ENCODE data around the gene LDLRAD2.
A peak's percentile ranks its signal among the peaks of the same experiment; 100 is the strongest.

LDLRAD2 gene

GRCh38 chr1:21848524-21849174, 36.6 kb downstream of the LDLRAD2 start:
- no peak overlapping the region for H3K4me3 ChIP-seq (ENCODE audit: low read length)
- H3K4me1 ChIP-seq (ENCODE audit: control insufficient read depth, insufficient read depth, low read length) = no peaks in the 10 kb centered on the region
- H3K36me3 ChIP-seq (ENCODE audit: insufficient read depth, low read length) = peaks cover 85% of the 10 kb centered on the region
- no peak overlapping the region for H3K4me2 ChIP-seq (ENCODE audit: low read length)
- H3K9me3 ChIP-seq (replicated peaks; ENCODE audit: low read length) = no peaks in the 10 kb centered on the region
- no peak overlapping the region for H3K9ac ChIP-seq (ENCODE audit: low read depth, low read length)
- H3K27me3 ChIP-seq (ENCODE audit: control insufficient read depth, insufficient read depth, low read length) = no peaks in the 10 kb centered on the region

GRCh38 chr1:21849909-21850576, 38.0 kb downstream of the LDLRAD2 start:
- Histone ChIP-seq H3K9ac (ENCODE audit: low read depth, low read length) (no peak overlapping the region), H3K36me3 (ENCODE audit: insufficient read depth, low read length) (peaks cover 88% of the 10 kb centered on the region), H3K4me1 (ENCODE audit: control insufficient read depth, insufficient read depth, low read length) (no peaks in the 10 kb centered on the region), H3K4me2 (ENCODE audit: low read length) (no peak overlapping the region), H3K4me3 (ENCODE audit: low read length) (no peak overlapping the region), H3K9me3 (replicated peaks; ENCODE audit: low read length) (no peaks in the 10 kb centered on the region), H3K27me3 (ENCODE audit: control insufficient read depth, insufficient read depth, low read length) (no peaks in the 10 kb centered on the region)

GRCh38 chr1:21851430-21852250, 39.6 kb downstream of the LDLRAD2 start:
- Histone ChIP-seq H3K4me3 (ENCODE audit: low read length) (no peak overlapping the region), H3K9ac (ENCODE audit: low read depth, low read length) (no peak overlapping the region), H3K4me2 (ENCODE audit: low read length) (no peak overlapping the region), H3K9me3 (replicated peaks; ENCODE audit: low read length) (no peaks in the 10 kb centered on the region), H3K27me3 (ENCODE audit: control insufficient read depth, insufficient read depth, low read length) (no peaks in the 10 kb centered on the region), H3K36me3 (ENCODE audit: insufficient read depth, low read length) (peaks cover 91% of the 10 kb centered on the region), H3K4me1 (ENCODE audit: control insufficient read depth, insufficient read depth, low read length) (no peaks in the 10 kb centered on the region)

- Histone ChIP-seq H3K9ac (ENCODE audit: low read depth, low read length) (no peak overlapping the region), H3K4me3 (ENCODE audit: low read length) (no peak overlapping the region), H3K9me3 (replicated peaks; ENCODE audit: low read length) (no peaks in the 10 kb centered on the region), H3K27me3 (ENCODE audit: control insufficient read depth, insufficient read depth, low read length) (no peaks in the 10 kb centered on the region), H3K4me1 (ENCODE audit: control insufficient read depth, insufficient read depth, low read length) (peaks cover 4% of the 10 kb centered on the region), H3K4me2 (ENCODE audit: low read length) (no peak overlapping the region), H3K36me3 (ENCODE audit: insufficient read depth, low read length) (peaks cover 92% of the 10 kb centered on the region)
These were observed 40.4 kb downstream of the LDLRAD2 start for GRCh38 chr1:21852282-21853130.

GRCh38 chr1:21853131-21853427, 41.0 kb downstream of the LDLRAD2 start:
- Histone ChIP-seq H3K27me3 (ENCODE audit: control insufficient read depth, insufficient read depth, low read length) (no peaks in the 10 kb centered on the region), H3K4me2 (ENCODE audit: low read length) (no peak overlapping the region), H3K4me1 (ENCODE audit: control insufficient read depth, insufficient read depth, low read length) (peaks cover 10% of the 10 kb centered on the region), H3K9me3 (replicated peaks; ENCODE audit: low read length) (no peaks in the 10 kb centered on the region), H3K36me3 (ENCODE audit: insufficient read depth, low read length) (peaks cover 92% of the 10 kb centered on the region), H3K4me3 (ENCODE audit: low read length) (no peak overlapping the region), H3K9ac (ENCODE audit: low read depth, low read length) (no peak overlapping the region)

GRCh38 chr1:21854090-21854750, 42.2 kb downstream of the LDLRAD2 start:
- Histone ChIP-seq H3K4me3 (ENCODE audit: low read length) (no peak overlapping the region), H3K4me1 (ENCODE audit: control insufficient read depth, insufficient read depth, low read length) (peaks cover 17% of the 10 kb centered on the region), H3K36me3 (ENCODE audit: insufficient read depth, low read length) (peaks cover 92% of the 10 kb centered on the region), H3K27me3 (ENCODE audit: control insufficient read depth, insufficient read depth, low read length) (no peaks in the 10 kb centered on the region), H3K9ac (ENCODE audit: low read depth, low read length) (no peak overlapping the region), H3K4me2 (ENCODE audit: low read length) (no peak overlapping the region), H3K9me3 (replicated peaks; ENCODE audit: low read length) (no peaks in the 10 kb centered on the region)

- peaks cover 92% of the 10 kb centered on the region for H3K36me3 ChIP-seq (ENCODE audit: insufficient read depth, low read length)
These were observed 42.7 kb downstream of the LDLRAD2 start for GRCh38 chr1:21854751-21855131.

GRCh38 chr1:21855257-21856096, 43.4 kb downstream of the LDLRAD2 start:
- Histone ChIP-seq H3K4me2 (ENCODE audit: low read length) (no peak overlapping the region), H3K27me3 (ENCODE audit: control insufficient read depth, insufficient read depth, low read length) (no peaks in the 10 kb centered on the region), H3K4me3 (ENCODE audit: low read length) (no peak overlapping the region), H3K9me3 (replicated peaks; ENCODE audit: low read length) (no peaks in the 10 kb centered on the region), H3K36me3 (ENCODE audit: insufficient read depth, low read length) (peaks cover 92% of the 10 kb centered on the region), H3K4me1 (ENCODE audit: control insufficient read depth, insufficient read depth, low read length) (peaks cover 17% of the 10 kb centered on the region), H3K9ac (ENCODE audit: low read depth, low read length) (no peak overlapping the region)

More at GRCh38 chr1:21854751-21855131, 42.7 kb downstream of the LDLRAD2 start:
- peaks cover 17% of the 10 kb centered on the region for H3K4me1 ChIP-seq (ENCODE audit: control insufficient read depth, insufficient read depth, low read length)
- no peak overlapping the region for H3K4me3 ChIP-seq (ENCODE audit: low read length)
- no peaks in the 10 kb centered on the region for H3K9me3 ChIP-seq (replicated peaks; ENCODE audit: low read length)
- no peak overlapping the region for H3K9ac ChIP-seq (ENCODE audit: low read depth, low read length)
- no peaks in the 10 kb centered on the region for H3K27me3 ChIP-seq (ENCODE audit: control insufficient read depth, insufficient read depth, low read length)
- H3K4me2 ChIP-seq (ENCODE audit: low read length) = no peak overlapping the region

GRCh38 chr1:21857142-21857839, 45.2 kb downstream of the LDLRAD2 start:
- H3K9ac ChIP-seq (ENCODE audit: low read depth, low read length) = peak overlapping the region; percentile 18
- H3K36me3 ChIP-seq (ENCODE audit: insufficient read depth, low read length) = peaks cover 92% of the 10 kb centered on the region
- H3K4me2 ChIP-seq (ENCODE audit: low read length) = no peak overlapping the region
- H3K4me1 ChIP-seq (ENCODE audit: control insufficient read depth, insufficient read depth, low read length) = peaks cover 26% of the 10 kb centered on the region
- no peak overlapping the region for H3K4me3 ChIP-seq (ENCODE audit: low read length)
- no peaks in the 10 kb centered on the region for H3K27me3 ChIP-seq (ENCODE audit: control insufficient read depth, insufficient read depth, low read length)
- H3K9me3 ChIP-seq (replicated peaks; ENCODE audit: low read length) = no peaks in the 10 kb centered on the region
